OCI-LY1 (cell line): ENCODE results near the gene ZNF560.
"Not testable (repeated sequence)": the region's sequence is repeated elsewhere in the genome, so short reads cannot be mapped to it uniquely, and the experiment has no call there.

ENCODE experiments used
- H2AFZ ChIP-seq: fragments of 200-600 bp; sonication (generic), shearing (Covaris generic); 2 replicates; pipeline ENCODE4 v1.6.0; 2014; ENCODE audit warnings: antibody characterized with exemption, mild to moderate bottlenecking, low read length
- H3F3A ChIP-seq: fragments of 200-600 bp; sonication (generic), shearing (Covaris generic); 2 replicates; pipeline ENCODE4 v1.6.0; 2014; ENCODE audit warnings: mild to moderate bottlenecking, antibody characterized with exemption, low read length, moderate library complexity; ENCODE audit not compliant: insufficient read depth
- H3K27ac ChIP-seq: fragments of 200-600 bp; sonication (generic); 2 replicates; pipeline ENCODE4 v1.5.1; 2014; ENCODE audit warnings: low read length, mixed run types, mild to moderate bottlenecking, low read depth; ENCODE audit not compliant: poor library complexity, severe bottlenecking
- H3K27me3 ChIP-seq: fragments of 200-600 bp; sonication (generic); 2 replicates; pipeline ENCODE4 v1.6.0; 2014; ENCODE audit warnings: antibody characterized with exemption, mild to moderate bottlenecking, low read length, moderate library complexity; ENCODE audit not compliant: insufficient read depth
- H3K36me3 ChIP-seq: fragments of 200-600 bp; sonication (generic); 2 replicates; pipeline ENCODE4 v1.6.1; 2014; ENCODE audit warnings: mild to moderate bottlenecking, antibody characterized with exemption, low read length, moderate library complexity, mixed read lengths; ENCODE audit not compliant: insufficient read depth
- H3K4me1 ChIP-seq: fragments of 200-600 bp; sonication (generic); 2 replicates; pipeline ENCODE4 v1.5.1; 2014; ENCODE audit warnings: mild to moderate bottlenecking, low read length, moderate library complexity; ENCODE audit not compliant: insufficient read depth, severe bottlenecking
- H3K4me2 ChIP-seq: fragments of 200-600 bp; sonication (generic), shearing (Covaris generic); 2 replicates; pipeline ENCODE4 v1.6.1; 2014; ENCODE audit warnings: low read length
- H3K4me3 ChIP-seq: fragments of 200-600 bp; sonication (generic); 2 replicates; pipeline ENCODE4 v1.5.1; 2014; ENCODE audit warnings: low read length, low read depth, mild to moderate bottlenecking, mixed read lengths; ENCODE audit not compliant: poor library complexity, severe bottlenecking
- H3K79me2 ChIP-seq: fragments of 200-600 bp; shearing (Covaris generic); 2 replicates; pipeline ENCODE4 v1.6.1; 2016; ENCODE audit warnings: mixed run types, low read length, mixed read lengths; ENCODE audit not compliant: insufficient read depth
- H3K9ac ChIP-seq: fragments of 200-600 bp; sonication (generic), shearing (Covaris generic); 2 replicates; pipeline ENCODE4 v1.6.1; 2014; ENCODE audit warnings: mild to moderate bottlenecking, low read length, mixed read lengths
- H3K9me2 ChIP-seq: fragments of 200-600 bp; sonication (generic), shearing (Covaris generic); 2 replicates; pipeline ENCODE4 v1.6.1; 2014; ENCODE audit warnings: low read depth, mild to moderate bottlenecking, low read length, mixed read lengths
- H3K9me3 ChIP-seq: fragments of 200-600 bp; shearing (Covaris generic); 2 replicates; pipeline ENCODE4 v1.6.1; 2014; ENCODE audit warnings: low read length, mixed read lengths
- H4K20me1 ChIP-seq: fragments of 200-600 bp; sonication (generic), shearing (Covaris generic); 2 replicates; pipeline ENCODE4 v1.6.0; 2016; ENCODE audit warnings: mild to moderate bottlenecking, low read length; ENCODE audit not compliant: insufficient read depth
- CTCF ChIP-seq: fragments of 200-600 bp; sonication (generic), shearing (Covaris generic); IDR thresholded peaks from 2 replicates; pipeline ENCODE4 v1.5.1; 2017; ENCODE audit warnings: mild to moderate bottlenecking, antibody characterized with exemption, low read length, moderate library complexity, mixed read lengths
- EZH2 ChIP-seq: fragments of 200-600 bp; sonication (generic), shearing (Covaris generic); IDR thresholded peaks from 2 replicates; pipeline ENCODE4 v1.8.0; 2017; ENCODE audit warnings: borderline replicate concordance, mixed run types, mild to moderate bottlenecking, antibody characterized with exemption, low read length, moderate library complexity, mixed read lengths

Gene ZNF560

GRCh38 chr19:9498183-9498902 is at the start of gene ZNF560:
Gene ZNF560 (minus strand): TSS chr19:9498616. CDS start chr19:9475313, 23,303 bp downstream.
- TF ChIP-seq CTCF (no peak), EZH2 (no peak)
- no peak within 1 kb of the TSS for H3K4me2 ChIP-seq
- no peak within 1 kb of the TSS for H3K9ac ChIP-seq
- H3K9me3 ChIP-seq, result peaks cover 12% of the 10 kb centered on the region; the same call in 1 of the 2 replicates
- H3K79me2 ChIP-seq, result no peaks in the 10 kb centered on the region
- H3K27ac ChIP-seq, result no peak within 1 kb of the TSS
- no peaks in the 10 kb centered on the region for H3K4me1 ChIP-seq
- H3K9me2 ChIP-seq, result no peaks in the 10 kb centered on the region
- no peak within 1 kb of the TSS for H3K4me3 ChIP-seq
- no peaks in the 10 kb centered on the region for H3F3A ChIP-seq
- no peaks in the 10 kb centered on the region for H4K20me1 ChIP-seq
- H2AFZ ChIP-seq, result no peak within 1 kb of the TSS
- no peaks in the 10 kb centered on the region for H3K27me3 ChIP-seq
- no peaks in the 10 kb centered on the region for H3K36me3 ChIP-seq

GRCh38 chr19:9547870-9548269 is 49.5 kb upstream of the ZNF560 start:
- TF ChIP-seq CTCF (no peak), EZH2 (no peak)
- no peaks in the 10 kb centered on the region for H3K79me2 ChIP-seq
- H3K4me2 ChIP-seq, result no peak overlapping the region
- H3K9me2 ChIP-seq, result no peaks in the 10 kb centered on the region
- H4K20me1 ChIP-seq, result no peaks in the 10 kb centered on the region
- H3K4me3 ChIP-seq, result no peak overlapping the region
- no peaks in the 10 kb centered on the region for H3K36me3 ChIP-seq
- H2AFZ ChIP-seq, result no peak overlapping the region
- no peaks in the 10 kb centered on the region for H3K27me3 ChIP-seq
- H3K4me1 ChIP-seq, result no peaks in the 10 kb centered on the region
- H3F3A ChIP-seq, result no peaks in the 10 kb centered on the region
- H3K9ac ChIP-seq, result no peak overlapping the region
- H3K9me3 ChIP-seq, result no peaks in the 10 kb centered on the region
- H3K27ac ChIP-seq, result no peak overlapping the region

GRCh38 chr19:9541281-9541680 is 42.9 kb upstream of the ZNF560 start:
- H4K20me1 ChIP-seq, H3K27ac ChIP-seq, H3K27me3 ChIP-seq, H3K9ac ChIP-seq, H3F3A ChIP-seq, H3K9me2 ChIP-seq, H3K4me2 ChIP-seq, H3K9me3 ChIP-seq, H2AFZ ChIP-seq, H3K36me3 ChIP-seq, H3K4me1 ChIP-seq, H3K4me3 ChIP-seq: not testable (repeated sequence)
- H3K79me2 ChIP-seq, result peaks cover 11% of the 10 kb centered on the region; the same call in 1 of the 2 replicates

- H3K36me3 ChIP-seq, result peaks cover 18% of the 10 kb centered on the region
- peaks cover 11% of the 10 kb centered on the region; the same call in 1 of the 2 replicates for H3K79me2 ChIP-seq
- H3K4me3 ChIP-seq, H3K4me2 ChIP-seq, H3K9me2 ChIP-seq, H3K9me3 ChIP-seq, H2AFZ ChIP-seq, H3K27ac ChIP-seq, H3K27me3 ChIP-seq, H4K20me1 ChIP-seq, H3F3A ChIP-seq, H3K9ac ChIP-seq, H3K4me1 ChIP-seq: not testable (repeated sequence)
Measured at GRCh38 chr19:9539921-9540320, 41.5 kb upstream of the ZNF560 start.

- H3K9me3 ChIP-seq, H3K27me3 ChIP-seq, H3K9me2 ChIP-seq, H3F3A ChIP-seq, H3K4me1 ChIP-seq, H3K27ac ChIP-seq, H3K9ac ChIP-seq, H2AFZ ChIP-seq, H3K4me2 ChIP-seq, H4K20me1 ChIP-seq: not testable (repeated sequence)
- H3K79me2 ChIP-seq, result peaks cover 11% of the 10 kb centered on the region; the same call in 1 of the 2 replicates
- H3K36me3 ChIP-seq, result peaks cover 25% of the 10 kb centered on the region
- H3K4me3 ChIP-seq, result peak overlapping the region; percentile 86
Measured at GRCh38 chr19:9539201-9539600, 40.8 kb upstream of the ZNF560 start.
